Spleen (tissue), 7 donors: ENCODE data around the gene CBLN1.

ENCODE experiments used
- POLR2AphosphoS5 ChIP-seq, 3 donors: sonication (generic); formaldehyde crosslinking; IDR thresholded peaks; one replicate each; pipeline ENCODE4 v1.5.1; 2017; ENCODE audit warnings: antibody characterized with exemption in 3 of 3
- TF ChIP-seq, protein P1 (sequence below), 11 experiments: fragments of 200-600 bp in 7 of 11; fragments of 450-650 bp in 4 of 11; sonication (generic) in 4 of 11; IDR thresholded peaks in 8 of 11; conservative IDR thresholded peaks in 3 of 11; 1 replicate in 7 of 11; 2 replicates in 4 of 11; pipeline versions ENCODE4 v1.4.0 to v1.8.0; 2016 to 2021; ENCODE audit warnings: antibody characterized with exemption in 11 of 11, inconsistent platforms in 4 of 11, mild to moderate bottlenecking in 1 of 11
- donor health status: DM: no; HTN: no; CAD: no; lungs with moderate emphysema.
- donor health status: DM: no; HTN: no; CAD: no.
- donor health status: DM: no; HTN: no; CAD: no.

DNA sequence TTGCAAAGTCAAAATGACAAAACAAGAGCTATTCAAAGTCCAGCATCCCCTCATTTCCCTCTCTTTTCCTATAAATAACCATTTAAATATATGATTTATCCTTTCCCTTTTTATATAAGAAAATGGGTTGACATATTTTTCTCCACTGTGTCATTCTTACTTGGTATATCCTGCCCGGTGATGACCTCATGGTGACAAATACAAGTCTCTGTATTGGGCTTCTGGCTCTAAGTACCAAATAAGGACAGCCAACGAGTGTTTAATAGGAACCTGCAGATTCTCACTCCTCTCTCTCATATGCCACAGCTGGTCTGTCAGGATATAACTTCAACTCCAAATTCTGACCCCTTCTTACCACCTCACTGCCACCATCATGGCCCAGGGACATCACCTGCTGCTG is 25.5 kb upstream of the CBLN1 start:
- TF ChIP-seq, protein P1, sequence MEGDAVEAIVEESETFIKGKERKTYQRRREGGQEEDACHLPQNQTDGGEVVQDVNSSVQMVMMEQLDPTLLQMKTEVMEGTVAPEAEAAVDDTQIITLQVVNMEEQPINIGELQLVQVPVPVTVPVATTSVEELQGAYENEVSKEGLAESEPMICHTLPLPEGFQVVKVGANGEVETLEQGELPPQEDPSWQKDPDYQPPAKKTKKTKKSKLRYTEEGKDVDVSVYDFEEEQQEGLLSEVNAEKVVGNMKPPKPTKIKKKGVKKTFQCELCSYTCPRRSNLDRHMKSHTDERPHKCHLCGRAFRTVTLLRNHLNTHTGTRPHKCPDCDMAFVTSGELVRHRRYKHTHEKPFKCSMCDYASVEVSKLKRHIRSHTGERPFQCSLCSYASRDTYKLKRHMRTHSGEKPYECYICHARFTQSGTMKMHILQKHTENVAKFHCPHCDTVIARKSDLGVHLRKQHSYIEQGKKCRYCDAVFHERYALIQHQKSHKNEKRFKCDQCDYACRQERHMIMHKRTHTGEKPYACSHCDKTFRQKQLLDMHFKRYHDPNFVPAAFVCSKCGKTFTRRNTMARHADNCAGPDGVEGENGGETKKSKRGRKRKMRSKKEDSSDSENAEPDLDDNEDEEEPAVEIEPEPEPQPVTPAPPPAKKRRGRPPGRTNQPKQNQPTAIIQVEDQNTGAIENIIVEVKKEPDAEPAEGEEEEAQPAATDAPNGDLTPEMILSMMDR (IDR thresholded peaks at IDR 0.05 in 8 of 11, conservative IDR thresholded peaks at IDR 0.05 in 3 of 11), result no peak
- TF ChIP-seq POLR2AphosphoS5 (IDR thresholded peaks at IDR 0.05), result no peak
